Measurements from ENCODE around the gene ASPDH.
"Not testable (repeated sequence)": the region's sequence is repeated elsewhere in the genome, so short reads cannot be mapped to it uniquely, and the experiment has no call there.

Gene ASPDH

DNA sequence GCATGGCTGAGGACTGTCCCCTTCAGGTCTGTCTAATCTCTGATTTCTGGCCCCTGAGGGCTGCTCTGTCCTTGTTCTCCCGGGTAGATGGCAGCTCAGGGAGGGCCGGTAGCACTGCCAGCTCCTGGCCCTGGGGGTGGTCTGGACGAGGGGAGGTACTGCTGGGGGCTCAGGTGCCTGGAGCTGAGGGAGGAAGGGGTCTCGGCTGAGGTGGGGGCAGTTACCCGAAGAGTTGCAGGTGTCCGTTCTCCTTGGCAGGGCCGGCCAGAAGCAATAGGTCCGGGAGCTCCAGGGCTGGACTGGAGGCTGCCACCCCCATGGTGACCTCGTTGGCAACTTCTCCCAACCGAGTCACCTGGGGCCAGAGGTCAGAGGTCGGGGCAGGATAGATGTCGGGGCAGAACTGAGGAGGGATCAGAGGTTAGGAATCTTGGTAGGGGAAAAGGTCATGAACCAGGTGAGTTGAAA lies 38.6 kb downstream of the ASPDH start:
- H3K9me3 Mint-ChIP-seq: no peaks in the 10 kb centered on the region
- peak overlapping the region; percentile 75 for H3K27ac Mint-ChIP-seq
- no peaks in the 10 kb centered on the region for H3K27me3 Mint-ChIP-seq (ENCODE audit: low read depth)
- peaks cover 11% of the 10 kb centered on the region for H3K36me3 Mint-ChIP-seq (ENCODE audit: low read depth)
- H3K4me1 Mint-ChIP-seq (ENCODE audit: low read depth): peaks cover 15% of the 10 kb centered on the region
- peak overlapping the region; percentile 65 for H3K4me3 Mint-ChIP-seq

DNA sequence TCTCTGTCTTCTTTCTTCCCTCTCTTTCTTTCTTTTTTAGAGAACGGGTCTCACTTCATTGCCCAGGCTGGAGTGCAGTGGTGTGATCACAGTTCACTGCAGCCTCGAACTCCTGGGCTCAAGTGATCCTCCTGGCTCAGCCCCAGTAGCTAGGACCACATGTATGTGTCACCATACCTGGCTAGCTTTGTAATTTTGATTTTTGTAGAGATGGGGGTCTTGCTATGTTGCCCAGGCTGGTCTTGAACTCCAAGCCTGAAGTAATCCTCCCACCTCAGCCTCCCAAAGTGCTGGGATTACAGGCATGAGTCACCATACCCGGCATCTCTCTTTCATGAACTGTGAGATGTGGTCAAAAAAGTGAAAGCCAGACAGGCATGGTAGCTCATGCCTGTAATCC lies 40.4 kb downstream of the ASPDH start:
- H3K4me3 Mint-ChIP-seq; H3K9me3 Mint-ChIP-seq; H3K27ac Mint-ChIP-seq; H3K36me3 Mint-ChIP-seq (ENCODE audit: low read depth); H3K27me3 Mint-ChIP-seq (ENCODE audit: low read depth): not testable (repeated sequence)
- peaks cover 13% of the 10 kb centered on the region for H3K4me1 Mint-ChIP-seq (ENCODE audit: low read depth)

DNA sequence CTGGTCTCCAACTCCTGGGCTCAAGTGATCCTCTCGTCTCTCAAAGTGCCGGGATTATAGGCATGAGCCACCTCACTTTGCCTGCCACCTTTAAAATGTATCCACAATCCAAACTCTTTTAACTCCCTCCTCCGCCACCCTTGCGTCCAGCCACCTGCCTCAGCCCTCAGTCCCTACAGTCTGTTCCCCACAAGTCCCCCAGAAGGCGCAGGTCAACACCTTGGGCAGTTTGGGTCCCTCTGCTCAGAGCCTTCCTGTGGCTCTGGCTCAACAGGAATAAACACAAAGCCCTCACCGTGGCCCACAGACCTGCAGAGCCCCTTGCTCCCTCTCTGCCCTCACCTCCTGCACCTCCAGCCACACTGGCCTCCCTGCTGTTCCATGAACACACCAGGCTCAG lies 44.9 kb downstream of the ASPDH start:
- H3K4me1 Mint-ChIP-seq (ENCODE audit: low read depth): no peaks in the 10 kb centered on the region
- no peaks in the 10 kb centered on the region for H3K9me3 Mint-ChIP-seq
- no peak overlapping the region for H3K4me3 Mint-ChIP-seq
- no peak overlapping the region for H3K27ac Mint-ChIP-seq
- no peaks in the 10 kb centered on the region for H3K36me3 Mint-ChIP-seq (ENCODE audit: low read depth)
- H3K27me3 Mint-ChIP-seq (ENCODE audit: low read depth): no peaks in the 10 kb centered on the region

GRCh38 chr19:50467566-50467965 lies 46.1 kb downstream of the ASPDH start:
- Mint-ChIP-seq H3K9me3 (no peaks in the 10 kb centered on the region), H3K4me3 (no peak overlapping the region), H3K27ac (no peak overlapping the region), H3K4me1 (ENCODE audit: low read depth) (no peaks in the 10 kb centered on the region), H3K27me3 (ENCODE audit: low read depth) (no peaks in the 10 kb centered on the region), H3K36me3 (ENCODE audit: low read depth) (no peaks in the 10 kb centered on the region)

- Mint-ChIP-seq H3K9me3 (no peaks in the 10 kb centered on the region), H3K4me1 (ENCODE audit: low read depth) (no peaks in the 10 kb centered on the region), H3K4me3 (no peak overlapping the region), H3K27me3 (ENCODE audit: low read depth) (no peaks in the 10 kb centered on the region), H3K27ac (no peak overlapping the region), H3K36me3 (ENCODE audit: low read depth) (no peaks in the 10 kb centered on the region)
Observed at GRCh38 chr19:50466706-50467039, 47.0 kb downstream of the ASPDH start.

- Mint-ChIP-seq H3K4me1 (ENCODE audit: low read depth) (peaks cover 3% of the 10 kb centered on the region), H3K36me3 (ENCODE audit: low read depth) (no peaks in the 10 kb centered on the region), H3K27me3 (ENCODE audit: low read depth) (no peaks in the 10 kb centered on the region), H3K4me3 (no peak overlapping the region), H3K9me3 (no peaks in the 10 kb centered on the region), H3K27ac (no peak overlapping the region)
Observed at GRCh38 chr19:50465986-50466705, 47.6 kb downstream of the ASPDH start.

- peaks cover 8% of the 10 kb centered on the region for H3K4me1 Mint-ChIP-seq (ENCODE audit: low read depth)
- H3K27me3 Mint-ChIP-seq (ENCODE audit: low read depth): no peaks in the 10 kb centered on the region
- H3K36me3 Mint-ChIP-seq (ENCODE audit: low read depth): no peaks in the 10 kb centered on the region
- H3K4me3 Mint-ChIP-seq: no peak overlapping the region
- no peak overlapping the region for H3K27ac Mint-ChIP-seq
- no peaks in the 10 kb centered on the region for H3K9me3 Mint-ChIP-seq
Observed at GRCh38 chr19:50465000-50465399, 48.7 kb downstream of the ASPDH start.

DNA sequence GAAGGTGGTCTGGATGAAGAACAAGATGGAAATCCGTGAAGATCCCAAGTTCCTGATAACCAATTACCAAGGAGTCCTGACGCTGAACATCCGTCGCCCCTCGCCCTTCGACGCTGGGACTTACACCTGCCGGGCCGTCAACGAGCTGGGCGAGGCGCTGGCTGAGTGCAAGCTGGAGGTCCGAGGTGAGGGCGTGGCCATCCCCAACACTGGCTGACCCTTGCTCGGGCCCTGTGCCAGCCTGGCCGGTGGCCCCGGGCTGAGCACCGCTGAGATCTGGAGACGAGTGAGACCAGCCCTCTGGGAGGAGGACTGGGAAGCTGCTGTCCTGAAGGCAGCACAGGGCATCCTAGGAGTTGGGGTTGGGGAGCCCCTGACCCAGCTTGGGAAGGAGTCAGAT lies 49.4 kb downstream of the ASPDH start:
- H3K36me3 Mint-ChIP-seq (ENCODE audit: low read depth): no peaks in the 10 kb centered on the region
- no peak overlapping the region for H3K4me3 Mint-ChIP-seq
- no peaks in the 10 kb centered on the region for H3K27me3 Mint-ChIP-seq (ENCODE audit: low read depth)
- no peak overlapping the region for H3K27ac Mint-ChIP-seq
- no peaks in the 10 kb centered on the region for H3K9me3 Mint-ChIP-seq
- peaks cover 9% of the 10 kb centered on the region for H3K4me1 Mint-ChIP-seq (ENCODE audit: low read depth)

GRCh38 chr19:50462970-50463369 lies 50.7 kb downstream of the ASPDH start:
- H3K4me1 Mint-ChIP-seq (ENCODE audit: low read depth): peaks cover 9% of the 10 kb centered on the region
- H3K27ac Mint-ChIP-seq: no peak overlapping the region
- no peaks in the 10 kb centered on the region for H3K36me3 Mint-ChIP-seq (ENCODE audit: low read depth)
- no peak overlapping the region for H3K4me3 Mint-ChIP-seq
- no peaks in the 10 kb centered on the region for H3K27me3 Mint-ChIP-seq (ENCODE audit: low read depth)
- no peaks in the 10 kb centered on the region for H3K9me3 Mint-ChIP-seq
